H1 (cell line): Measurements from ENCODE around the gene TBX18. TPM values are rescaled to one million over a fixed set of nuclear protein-coding genes. Genes with fewer than 3 reads are reported as not detected.

Source experiments
- CTCF ChIA-PET: fragments of 300-600 bp; sonication (Branson Sonifier 250); formaldehyde crosslinking; loops from one replicate; lab custom pipeline; 2021; ENCODE audit not compliant: partially characterized antibody; lab: Charles Lee
- POLR2A ChIA-PET: fragments of 300-600 bp; sonication (Branson Sonifier 250); formaldehyde crosslinking; loops from one replicate; lab custom pipeline; 2021; ENCODE audit warnings: inconsistent platforms; ENCODE audit not compliant: partially characterized antibody; lab: Charles Lee
- DNase-seq, 2 experiments: peaks; one replicate each; pipeline versions ENCODE4 v3.0.0 to v3.0.0-alpha.2; 2010 to 2022; ENCODE audit warnings: low spot score in 2 of 2, low read depth in 1 of 2, mixed read lengths in 1 of 2
- FAIRE-seq: peaks from 2 replicates; lab custom pipeline; 2011; peaks lifted over from hg19 to GRCh38; lab: Jason Lieb, UNC
- H2AFZ ChIP-seq: 2 replicates; pipeline ENCODE4 v1.8.1; 2012; ENCODE audit warnings: low read length, inconsistent platforms
- H2AK5ac ChIP-seq: 2 replicates; pipeline ENCODE4 v1.6.1; 2013; ENCODE audit warnings: low read depth, low read length
- H2BK120ac ChIP-seq: replicated peaks from 2 replicates; pipeline ENCODE3; 2013; ENCODE audit warnings: low read depth, low read length, inconsistent platforms
- H2BK12ac ChIP-seq: 2 replicates; pipeline ENCODE4 v1.6.1; 2013; ENCODE audit warnings: low read depth, low read length
- H2BK15ac ChIP-seq: 2 replicates; pipeline ENCODE4 v1.6.1; 2013; ENCODE audit warnings: low read length
- H2BK20ac ChIP-seq: 2 replicates; pipeline ENCODE4 v1.6.1; 2013; ENCODE audit warnings: low read length
- H2BK5ac ChIP-seq: 2 replicates; pipeline ENCODE4 v1.6.1; 2013; ENCODE audit warnings: low read depth, low read length
- H3K14ac ChIP-seq: 2 replicates; pipeline ENCODE4 v1.6.1; 2013; ENCODE audit warnings: inconsistent platforms; ENCODE audit not compliant: insufficient read length
- H3K18ac ChIP-seq: 2 replicates; pipeline ENCODE4 v1.6.1; 2013; ENCODE audit warnings: low read length; ENCODE audit errors: extremely low read depth
- H3K23ac ChIP-seq: 2 replicates; pipeline ENCODE4 v1.6.1; 2013; ENCODE audit warnings: inconsistent platforms; ENCODE audit not compliant: insufficient read length
- H3K23me2 ChIP-seq: 2 replicates; pipeline ENCODE4 v1.6.1; 2013; ENCODE audit warnings: low read depth, low read length
- H3K27ac ChIP-seq: 2 replicates; pipeline ENCODE4 v1.6.1; 2011; ENCODE audit warnings: low read depth, low read length, inconsistent platforms
- H3K27me3 ChIP-seq, 4 experiments: replicated peaks in 1 of 4; 1 replicate in 1 of 4; 2 replicates in 3 of 4; pipeline versions ENCODE4 v1.6.1 to v1.8.1; 2011 to 2013; ENCODE audit warnings: low read length in 3 of 4, mild to moderate bottlenecking in 3 of 4, inconsistent platforms in 2 of 4, mixed read lengths in 2 of 4, moderate library complexity in 1 of 4; ENCODE audit not compliant: control insufficient read depth in 3 of 4, insufficient read depth in 3 of 4; ENCODE audit errors: extremely low read depth in 1 of 4
- H3K36me3 ChIP-seq, 4 experiments: 2 replicates each; pipeline versions ENCODE4 v1.6.1 to v1.8.1; 2011 to 2013; ENCODE audit warnings: mild to moderate bottlenecking in 4 of 4, low read length in 3 of 4, moderate library complexity in 2 of 4, control low read depth in 1 of 4, inconsistent platforms in 1 of 4; ENCODE audit not compliant: insufficient read depth in 4 of 4, control insufficient read depth in 2 of 4
- H3K4ac ChIP-seq: replicated peaks from 2 replicates; pipeline ENCODE3; 2013; ENCODE audit warnings: low read length, low read depth, mixed read lengths, inconsistent platforms; ENCODE audit not compliant: insufficient read length
- H3K4me1 ChIP-seq, 4 experiments: replicated peaks in 1 of 4; 1 replicate in 1 of 4; 2 replicates in 3 of 4; pipeline versions ENCODE4 v1.6.1 to v1.8.1; 2011 to 2013; ENCODE audit warnings: low read length in 3 of 4, inconsistent platforms in 2 of 4, mixed read lengths in 1 of 4; ENCODE audit not compliant: insufficient read depth in 4 of 4, control insufficient read depth in 3 of 4
- H3K4me2 ChIP-seq, 2 experiments: 2 replicates each; pipeline versions ENCODE4 v1.6.1 to v1.8.1; 2011 to 2013; ENCODE audit warnings: low read depth in 2 of 2, low read length in 2 of 2, control low read depth in 1 of 2, inconsistent platforms in 1 of 2, mild to moderate bottlenecking in 1 of 2; ENCODE audit not compliant: insufficient read depth in 1 of 2
- H3K4me3 ChIP-seq, 4 experiments: fragments of 200-600, 300-600 bp in 1 of 4; sonication (generic), shearing (Covaris generic), sonication (Bioruptor Twin) in 1 of 4; 2 replicates each; pipeline versions ENCODE4 v1.5.1 to v1.8.1; 2011 to 2016; ENCODE audit warnings: low read length in 4 of 4, low read depth in 3 of 4, control low read depth in 2 of 4, inconsistent platforms in 2 of 4, mild to moderate bottlenecking in 2 of 4, mixed read lengths in 1 of 4, moderate library complexity in 1 of 4; ENCODE audit not compliant: insufficient read depth in 2 of 4; ENCODE audit errors: extremely low read depth in 1 of 4
- H3K56ac ChIP-seq: replicated peaks from 2 replicates; pipeline ENCODE3; 2013; ENCODE audit warnings: low read depth, mild to moderate bottlenecking, mixed read lengths, low read length, inconsistent platforms; ENCODE audit not compliant: insufficient read length
- H3K79me1 ChIP-seq: 2 replicates; pipeline ENCODE4 v1.6.1; 2013; ENCODE audit warnings: low read depth, low read length, control low read depth
- H3K79me2 ChIP-seq, 2 experiments: 2 replicates each; pipeline versions ENCODE4 v1.6.1 to v1.8.1; 2012 to 2013; ENCODE audit warnings: low read length in 2 of 2, mild to moderate bottlenecking in 2 of 2, inconsistent platforms in 1 of 2; ENCODE audit not compliant: insufficient read depth in 2 of 2, control insufficient read depth in 1 of 2
- H3K9ac ChIP-seq, 4 experiments: replicated peaks in 1 of 4; 1 replicate in 1 of 4; 2 replicates in 3 of 4; pipeline versions ENCODE4 v1.6.1 to v1.8.1; 2011 to 2013; ENCODE audit warnings: low read depth in 3 of 4, low read length in 3 of 4, control low read depth in 2 of 4, mild to moderate bottlenecking in 2 of 4, moderate library complexity in 2 of 4, inconsistent platforms in 1 of 4; ENCODE audit errors: extremely low read depth in 1 of 4
- H3K9me3 ChIP-seq, 2 experiments: 2 replicates each; pipeline versions ENCODE4 v1.6.1 to v1.8.1; 2012 to 2013; ENCODE audit warnings: mild to moderate bottlenecking in 2 of 2, moderate library complexity in 2 of 2, control low read depth in 1 of 2, inconsistent platforms in 1 of 2, low read depth in 1 of 2, low read length in 1 of 2, mixed read lengths in 1 of 2; ENCODE audit not compliant: insufficient read depth in 2 of 2
- H4K20me1 ChIP-seq, 2 experiments: replicated peaks in 1 of 2; 2 replicates each; pipeline versions ENCODE3 to v1.8.1; 2011 to 2013; ENCODE audit warnings: inconsistent platforms in 2 of 2, low read length in 2 of 2, mild to moderate bottlenecking in 1 of 2; ENCODE audit not compliant: insufficient read depth in 2 of 2, control insufficient read depth in 1 of 2
- H4K5ac ChIP-seq: 2 replicates; pipeline ENCODE4 v1.6.1; 2013; ENCODE audit warnings: low read length, low read depth, mixed read lengths, inconsistent platforms; ENCODE audit not compliant: insufficient read length
- H4K8ac ChIP-seq: 2 replicates; pipeline ENCODE4 v1.8.0; 2013; ENCODE audit warnings: mild to moderate bottlenecking, moderate library complexity, low read length, inconsistent platforms; ENCODE audit not compliant: insufficient read depth; ENCODE audit errors: extremely low read depth
- H4K91ac ChIP-seq: replicated peaks from 2 replicates; pipeline ENCODE3; 2013; ENCODE audit warnings: low read length, mixed read lengths, inconsistent platforms; ENCODE audit not compliant: insufficient read length
- BRCA1 ChIP-seq: IDR thresholded peaks from 2 replicates; pipeline ENCODE4 v1.6.1; 2012; ENCODE audit warnings: low read depth, low read length, improper control_type of control experiment
- CHD2 ChIP-seq: IDR thresholded peaks from 2 replicates; pipeline ENCODE4 v1.6.1; 2012; ENCODE audit warnings: low read length, improper control_type of control experiment
- EZH2 ChIP-seq: fragments of 200-600 bp; sonication (generic); IDR thresholded peaks from 2 replicates; pipeline ENCODE4 v1.7.1; 2012; ENCODE audit warnings: low read depth, mild to moderate bottlenecking, moderate library complexity, low read length, inconsistent platforms; ENCODE audit not compliant: severe bottlenecking
- GTF2F1 ChIP-seq: IDR thresholded peaks from 2 replicates; pipeline ENCODE4 v1.6.1; 2012; ENCODE audit warnings: low read depth, low read length, improper control_type of control experiment, borderline replicate concordance
- HDAC2 ChIP-seq, 2 experiments: fragments of 300-600 bp in 1 of 2; sonication (generic) in 1 of 2; IDR thresholded peaks; 2 replicates each; pipeline ENCODE4 v1.6.1; 2011 to 2012; ENCODE audit warnings: low read depth in 2 of 2, low read length in 2 of 2, mild to moderate bottlenecking in 2 of 2, moderate library complexity in 2 of 2, borderline replicate concordance in 1 of 2, inconsistent platforms in 1 of 2
- JUND ChIP-seq: IDR thresholded peaks from 2 replicates; pipeline ENCODE4 v1.6.1; 2011; ENCODE audit warnings: mild to moderate bottlenecking, improper control_type of control experiment, low read length
- KDM1A ChIP-seq: fragments of 200-600, 300-600 bp; sonication (generic); IDR thresholded peaks from 2 replicates; pipeline ENCODE4 v1.7.1; 2016; ENCODE audit warnings: mild to moderate bottlenecking, low read length, borderline replicate concordance
- PHF8 ChIP-seq: fragments of 200-600 bp; sonication (generic); conservative IDR thresholded peaks from 2 replicates; pipeline ENCODE4 v1.7.1; 2012; ENCODE audit warnings: low read depth, mild to moderate bottlenecking, inconsistent platforms, low read length, moderate library complexity
- RXRA ChIP-seq: IDR thresholded peaks from 2 replicates; pipeline ENCODE4 v1.6.1; 2011; ENCODE audit warnings: low read depth, mild to moderate bottlenecking, low read length, moderate library complexity; ENCODE audit not compliant: insufficient read depth
- SIRT6 ChIP-seq: IDR thresholded peaks from one replicate; pipeline ENCODE4 v1.7.1; 2012; ENCODE audit warnings: low read length, inconsistent platforms
- SP1 ChIP-seq: IDR thresholded peaks from 2 replicates; pipeline ENCODE4 v1.6.1; 2011; ENCODE audit warnings: low read depth, low read length
- SUZ12 ChIP-seq: fragments of 200-600 bp; sonication (generic); IDR thresholded peaks from 2 replicates; pipeline ENCODE4 v1.6.1; 2012; ENCODE audit warnings: mild to moderate bottlenecking, inconsistent platforms, low read length, moderate library complexity, mixed read lengths
- TAF7 ChIP-seq: optimal IDR thresholded peaks from 2 replicates; pipeline ENCODE3; 2011; ENCODE audit warnings: low read depth, mild to moderate bottlenecking, inconsistent platforms, low read length, moderate library complexity, borderline replicate concordance
- TBP ChIP-seq: IDR thresholded peaks from 2 replicates; pipeline ENCODE4 v1.6.1; 2011; ENCODE audit warnings: low read depth, low read length, improper control_type of control experiment
- ZNF274 ChIP-seq: IDR thresholded peaks from 2 replicates; pipeline ENCODE4 v1.7.0; 2012; ENCODE audit warnings: low read length, borderline replicate concordance; ENCODE audit errors: extremely low read depth
- WGBS, 2 experiments: shearing (Covaris generic) in 1 of 2; methylation state at CpG; one replicate each; pipeline versions ENCODE4 v1.1.6 to v1.1.7; 2013 to 2015; ENCODE audit warnings: low lambda C conversion rate in 2 of 2, mixed read lengths in 2 of 2, inconsistent platforms in 1 of 2, low coverage in 1 of 2, missing lambda C conversion rate in 1 of 2; ENCODE audit not compliant: insufficient replicate concordance in 2 of 2, insufficient coverage in 1 of 2, insufficient read length in 1 of 2; ENCODE audit errors: extremely low coverage in 1 of 2, missing lambda C conversion rate in 1 of 2; 5-methylcytosine and 5-hydroxymethylcytosine counted together
- polyA plus RNA-seq, 7 experiments: library from polyadenylated mRNA; depleted of rRNA in 3 of 7; stranded (reverse) in 5 of 7; unstranded in 2 of 7; fragments of >200 nt in 5 of 7; fragments of 200-250 nt in 2 of 7; gene quantifications; 1 replicate in 5 of 7; 2 replicates in 1 of 7; 4 replicates in 1 of 7; pipeline versions ENCODE4 v1.2.1 to v1.2.3, GENCODE V29; 2011 to 2013; ENCODE audit warnings: missing spikeins in 2 of 7, mixed read lengths in 2 of 7
- total RNA-seq: library from RNA; stranded (reverse); fragmentation: NEBNext Ultra II Directional; extraction: Animal tissue kit (Norgen Biotek cat#: 25700); gene quantifications from 2 replicates; pipeline ENCODE4 v1.2.1, GENCODE V29; 2021

Gene TBX18
- total and polyA plus RNA-seq, 2 of the 8 experiments (the other 6 are each of a cell fraction or from before 2014, with no cell fraction given), result 0.02 TPM; not detected in 1

GRCh38 chr6:84796343-84796742 lies 31.9 kb upstream of the TBX18 start:
- CTCF ChIA-PET, result interaction anchor here (0.7 to 1.2 kb wide), 3 partner anchors 10 to 170 kb away, joined by 3 read pairs; no protein-coding TSS in a partner anchor
- FAIRE-seq, result no peak
- no peak overlapping the region for H2AK5ac ChIP-seq
- TF ChIP-seq CHD2 (no peak), SP1 (no peak), SUZ12 (no peak), KDM1A (no peak), EZH2 (no peak), JUND (no peak), BRCA1 (no peak), PHF8 (no peak), HDAC2 (IDR thresholded peaks at IDR 0.05; ENCODE audit: borderline replicate concordance in 1 of 2, low read depth in 2 of 2, low read length in 2 of 2) (no peak), ZNF274 (no peak), RXRA (no peak), SIRT6 (no peak), GTF2F1 (no peak), TBP (no peak), TAF7 (no peak)

More at GRCh38 chr6:84796343-84796742, 31.9 kb upstream of the TBX18 start:
- Histone ChIP-seq H3K27me3 (no peaks in the 10 kb centered on the region), H3K23ac (no peak overlapping the region), H3K79me1 (no peaks in the 10 kb centered on the region), H3K4ac (no peak overlapping the region), H4K91ac (no peak overlapping the region), H3K4me3 (no peak overlapping the region), H2BK120ac (no peak overlapping the region), H3K9ac (no peak overlapping the region), H4K20me1 (no peaks in the 10 kb centered on the region), H4K8ac (no peak overlapping the region), H2BK12ac (no peak overlapping the region), H3K4me1 (no peaks in the 10 kb centered on the region), H3K27ac (no peak overlapping the region), H3K14ac (no peak overlapping the region), H3K18ac (no peak overlapping the region), H2BK20ac (no peak overlapping the region), H4K5ac (no peak overlapping the region), H3K23me2 (no peaks in the 10 kb centered on the region; the same call in 1 of the 2 replicates), H3K79me2 (no peaks in the 10 kb centered on the region), H3K9me3 (no peaks in the 10 kb centered on the region), H3K56ac (no peak overlapping the region), H3K36me3 (no peaks in the 10 kb centered on the region), H2AFZ (no peak overlapping the region), H2BK5ac (no peak overlapping the region), H3K4me2 (no peak overlapping the region), H2BK15ac (no peak overlapping the region)
- POLR2A ChIA-PET, result no interaction called here
- 93% methylated on average over 2 of the region's 2 CpGs; no CpG with 5 or more reads in 1 of the 2 experiments for WGBS, 2 experiments
- DNase-seq, result no peak
